Keratinocyte (primary cell): Measurements from ENCODE around the gene PP2D1. TPM values are rescaled to one million over a fixed set of nuclear protein-coding genes. Genes with fewer than 3 reads are reported as not detected.

Source experiments
- DNase-seq: peaks from one replicate; pipeline ENCODE4 v3.0.0-alpha.2; 2011; ENCODE audit warnings: low read depth, missing footprints, low spot score
- FAIRE-seq: peaks from 2 replicates; lab custom pipeline; 2011; peaks lifted over from hg19 to GRCh38; lab: Jason Lieb, UNC
- H2AFZ ChIP-seq: 2 replicates; pipeline ENCODE4 v1.6.0; 2012; ENCODE audit warnings: low read length, control low read depth, inconsistent platforms; ENCODE audit not compliant: control insufficient read depth
- H3K27ac ChIP-seq: 2 replicates; pipeline ENCODE4 v1.5.1; 2011; ENCODE audit warnings: low read length; ENCODE audit not compliant: control insufficient read depth, insufficient read depth
- H3K27me3 ChIP-seq: 3 replicates; pipeline ENCODE4 v1.6.0; 2011; ENCODE audit warnings: low read length; ENCODE audit not compliant: control insufficient read depth, insufficient read depth; ENCODE audit errors: extremely low read depth
- H3K36me3 ChIP-seq, 2 experiments: 2 replicates in 1 of 2; 3 replicates in 1 of 2; pipeline ENCODE4 v1.5.1; 2011; ENCODE audit warnings: low read length in 2 of 2, mild to moderate bottlenecking in 1 of 2; ENCODE audit not compliant: control insufficient read depth in 2 of 2, insufficient read depth in 2 of 2; ENCODE audit errors: extremely low read depth in 1 of 2
- H3K4me1 ChIP-seq: 3 replicates; pipeline ENCODE4 v1.5.1; 2011; ENCODE audit warnings: low read length; ENCODE audit not compliant: control insufficient read depth, insufficient read depth; ENCODE audit errors: extremely low read depth
- H3K4me2 ChIP-seq: 3 replicates; pipeline ENCODE4 v1.6.0; 2011; ENCODE audit warnings: low read depth, low read length; ENCODE audit not compliant: control insufficient read depth, insufficient read depth; ENCODE audit errors: extremely low read depth
- H3K4me3 ChIP-seq, 3 experiments: fragments of 200-600 bp in 1 of 3; sonication (generic) in 1 of 3; 2 replicates in 2 of 3; 3 replicates in 1 of 3; pipeline ENCODE4 v1.5.1; 2011 to 2016; ENCODE audit warnings: low read length in 3 of 3, mild to moderate bottlenecking in 3 of 3, control low read depth in 2 of 3, inconsistent platforms in 1 of 3, low read depth in 1 of 3, mixed read lengths in 1 of 3, mixed run types in 1 of 3, moderate library complexity in 1 of 3; ENCODE audit not compliant: control insufficient read depth in 2 of 3, insufficient read depth in 2 of 3; ENCODE audit errors: extremely low read depth in 1 of 3
- H3K79me2 ChIP-seq: 2 replicates; pipeline ENCODE4 v1.6.0; 2012; ENCODE audit warnings: low read length; ENCODE audit not compliant: control insufficient read depth, insufficient read depth
- H3K9ac ChIP-seq: 3 replicates; pipeline ENCODE4 v1.6.0; 2011; ENCODE audit warnings: low read length; ENCODE audit not compliant: control insufficient read depth, insufficient read depth; ENCODE audit errors: extremely low read depth
- H3K9me1 ChIP-seq: 3 replicates; pipeline ENCODE4 v1.6.0; 2011; ENCODE audit warnings: low read length; ENCODE audit not compliant: control insufficient read depth, insufficient read depth; ENCODE audit errors: extremely low read depth
- H3K9me3 ChIP-seq: 2 replicates; pipeline ENCODE4 v1.5.1; 2012; ENCODE audit warnings: low read depth, low read length; ENCODE audit not compliant: control insufficient read depth
- H4K20me1 ChIP-seq: 3 replicates; pipeline ENCODE4 v1.6.0; 2011; ENCODE audit warnings: low read length; ENCODE audit not compliant: control insufficient read depth, insufficient read depth; ENCODE audit errors: extremely low read depth
- CTCF ChIP-seq, 3 experiments: IDR thresholded peaks in 1 of 3; conservative IDR thresholded peaks in 1 of 3; optimal IDR thresholded peaks in 1 of 3; 2 replicates in 2 of 3; 3 replicates in 1 of 3; pipeline versions ENCODE3 to v1.5.1; 2011; ENCODE audit warnings: low read length in 3 of 3, mild to moderate bottlenecking in 3 of 3, moderate library complexity in 2 of 3, control low read depth in 1 of 3, inconsistent platforms in 1 of 3; ENCODE audit not compliant: insufficient read depth in 2 of 3; ENCODE audit errors: extremely low read depth in 1 of 3
- EZH2 ChIP-seq: IDR thresholded peaks from one replicate; pipeline ENCODE4 v1.6.1; 2012; ENCODE audit warnings: inconsistent platforms, mild to moderate bottlenecking, low read length, moderate library complexity
- dilution Hi-C: fragments of 300-500 bp; cut with MboI; formaldehyde crosslinking; loops from one replicate; pipeline ENCODE4 v1.7.0; 2020; ENCODE audit warnings: low sequenced_read_pairs; ENCODE audit not compliant: extremely low pct_ligation_motif_present
- polyA plus RNA-seq, 5 experiments: library from polyadenylated mRNA; depleted of rRNA in 3 of 5; stranded (reverse) in 3 of 5; stranded (forward) in 1 of 5; unstranded in 1 of 5; fragments of >200 nt; gene quantifications; 1 replicate in 1 of 5; 2 replicates in 3 of 5; 3 replicates in 1 of 5; pipeline versions ENCODE4 v1.2.1 to v1.2.3, GENCODE V29; 2011 to 2012; ENCODE audit warnings: missing spikeins in 2 of 5, low read depth in 1 of 5, low replicate concordance in 1 of 5

The PP2D1 gene
- polyA plus RNA-seq, 1 donor (not counting 4 experiments of a cell fraction or from before 2014, with no cell fraction given): not detected

DNA sequence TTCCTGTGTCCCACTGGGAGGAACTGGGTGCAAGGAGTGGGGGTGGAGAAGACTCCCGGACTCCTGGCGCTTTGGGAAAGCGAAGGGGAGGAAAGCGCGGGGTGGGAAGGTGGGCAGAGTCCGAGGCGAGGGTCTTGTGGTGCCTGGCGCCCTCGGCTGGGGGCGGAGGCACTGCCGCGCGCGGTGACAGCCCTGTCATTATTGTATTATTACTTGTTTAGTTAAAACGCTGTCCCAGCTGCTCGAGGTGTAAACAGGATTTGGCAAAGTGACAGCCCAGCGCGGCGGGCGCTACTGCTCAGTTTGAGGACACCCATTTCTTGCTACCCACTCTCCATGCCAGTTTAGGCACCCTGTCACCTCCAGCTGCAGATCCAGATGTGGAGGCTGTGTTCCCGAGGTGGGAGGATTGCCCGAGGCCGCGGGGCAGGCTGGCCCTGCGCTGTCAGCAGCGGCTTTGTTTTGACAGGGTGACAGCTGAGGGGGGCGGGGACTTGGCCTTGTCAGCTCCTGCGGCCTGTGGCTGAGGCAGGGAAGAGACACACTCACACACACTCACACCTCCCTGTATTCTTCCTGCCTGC lies 29.2 kb upstream of the PP2D1 start:
- Histone ChIP-seq H3K4me2 (peak overlapping the region; percentile 91), H3K4me3 (peak overlapping the region; percentile 59 to 77 (median 72)), H3K27ac (no peak overlapping the region), H3K36me3 (no peaks in the 10 kb centered on the region), H3K27me3 (no peaks in the 10 kb centered on the region), H3K4me1 (peaks cover 8% of the 10 kb centered on the region), H4K20me1 (no peaks in the 10 kb centered on the region), H3K79me2 (no peaks in the 10 kb centered on the region), H3K9ac (peak overlapping the region; percentile 45), H2AFZ (peak overlapping the region; percentile 87), H3K9me3 (no peaks in the 10 kb centered on the region), H3K9me1 (no peaks in the 10 kb centered on the region)
- dilution Hi-C loops: no loop called here
- FAIRE-seq (no peak), DNase-seq (no peak)
- no peak for TF ChIP-seq CTCF (optimal IDR thresholded peaks at IDR 0.05 in 1 of 3, IDR thresholded peaks at IDR 0.05 in 1 of 3, conservative IDR thresholded peaks at IDR 0.05 in 1 of 3; ENCODE audit: extremely low read depth in 1 of 3, insufficient read depth in 2 of 3, low read length in 3 of 3)
- TF ChIP-seq EZH2: no peak

DNA sequence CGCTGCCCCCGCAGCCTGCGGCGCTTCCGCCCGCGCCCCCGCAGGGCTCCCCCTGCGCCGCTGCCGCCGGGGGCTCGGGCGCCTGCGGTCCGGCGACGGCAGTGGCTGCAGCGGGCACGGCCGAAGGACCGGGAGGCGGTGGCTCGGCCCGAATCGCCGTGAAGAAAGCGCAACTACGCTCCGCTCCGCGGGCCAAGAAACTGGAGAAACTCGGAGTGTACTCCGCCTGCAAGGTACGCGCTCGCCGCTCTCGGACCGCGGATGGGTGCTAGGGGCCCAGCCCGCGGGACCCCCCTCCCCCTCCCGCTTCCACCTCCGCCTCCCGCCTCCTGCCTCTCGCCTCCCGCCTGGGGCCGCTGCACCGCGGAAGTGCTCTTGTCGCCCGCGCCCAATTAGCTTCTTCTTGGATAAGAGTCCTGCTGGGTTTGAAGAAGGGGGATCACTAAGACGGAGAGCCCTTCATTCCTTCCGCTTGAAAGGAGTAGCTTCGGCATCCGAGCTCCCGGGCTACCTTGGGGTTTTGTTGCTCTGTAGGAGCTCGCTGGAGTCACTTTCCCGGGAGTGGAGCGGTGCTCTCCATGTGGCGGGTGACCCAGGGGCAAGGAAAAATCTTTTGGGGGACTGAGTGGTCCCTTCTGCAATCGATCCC lies 28.6 kb upstream of the PP2D1 start:
- Histone ChIP-seq H3K4me2 (peak overlapping the region; percentile 91), H3K36me3 (no peaks in the 10 kb centered on the region), H3K4me3 (peak overlapping the region; percentile 59 to 77 (median 72)), H3K9me1 (no peaks in the 10 kb centered on the region), H3K27me3 (no peaks in the 10 kb centered on the region), H3K9me3 (no peaks in the 10 kb centered on the region), H2AFZ (peak overlapping the region; percentile 87), H3K79me2 (no peaks in the 10 kb centered on the region), H3K27ac (no peak overlapping the region), H4K20me1 (no peaks in the 10 kb centered on the region), H3K4me1 (peaks cover 8% of the 10 kb centered on the region), H3K9ac (peak overlapping the region; percentile 45)
- TF ChIP-seq CTCF (optimal IDR thresholded peaks at IDR 0.05 in 1 of 3, IDR thresholded peaks at IDR 0.05 in 1 of 3, conservative IDR thresholded peaks at IDR 0.05 in 1 of 3; ENCODE audit: extremely low read depth in 1 of 3, insufficient read depth in 2 of 3, low read length in 3 of 3) (peak in 2 of 3 experiments; percentile 19 to 49), EZH2 (no peak)
- dilution Hi-C loops: no loop called here
- FAIRE-seq: no peak
- no peak for DNase-seq
